Measurements from ENCODE around the gene COL9A1.

COL9A1 gene

DNA sequence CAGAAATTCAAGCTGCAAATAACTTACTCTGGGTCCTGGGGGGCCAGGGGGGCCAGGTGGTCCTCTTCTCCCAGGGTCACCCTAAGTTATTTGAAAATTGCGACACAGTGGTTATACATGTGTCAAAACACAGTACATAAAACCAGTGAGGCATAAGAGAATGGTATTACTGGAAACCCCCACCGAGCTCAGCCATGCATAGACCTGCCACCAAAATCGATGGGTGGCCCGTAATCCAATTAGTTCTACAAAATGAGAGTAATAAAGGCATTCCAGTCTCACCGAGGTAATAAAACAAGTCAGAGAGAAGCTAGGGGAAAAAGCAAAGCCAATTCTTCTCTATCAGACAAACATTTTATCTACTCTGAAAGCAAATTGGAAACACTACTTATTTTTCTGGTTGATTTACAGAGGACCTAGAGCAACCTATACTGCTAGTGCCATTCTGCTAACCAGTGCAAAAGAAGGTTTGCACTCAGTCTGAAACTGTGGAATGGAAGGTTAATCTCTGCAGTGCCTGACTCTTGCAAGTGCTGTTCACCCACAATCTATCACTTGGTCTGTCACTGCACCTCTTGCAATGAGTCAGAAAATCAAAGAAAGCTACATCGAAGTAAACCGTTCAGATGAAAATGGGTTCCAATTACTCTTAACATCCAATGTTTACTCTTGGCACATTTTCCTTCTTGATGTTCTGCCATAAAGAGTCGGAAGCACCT is 32.4 kb downstream of the COL9A1 start:
- no peaks in the 10 kb centered on the region for H3K4me1 Mint-ChIP-seq
- no peaks in the 10 kb centered on the region for H3K9me3 Mint-ChIP-seq
- H3K36me3 Mint-ChIP-seq = no peaks in the 10 kb centered on the region
- no peak overlapping the region for H3K27ac Mint-ChIP-seq
- DNase-seq (ENCODE audit: low spot score in 2 of 2) (no peak), ATAC-seq (no peak)
- H3K4me3 Mint-ChIP-seq = no peak overlapping the region

- H3K4me1 Mint-ChIP-seq = no peaks in the 10 kb centered on the region
- no peak overlapping the region for H3K4me3 Mint-ChIP-seq
- ATAC-seq (no peak), DNase-seq (ENCODE audit: low spot score in 2 of 2) (no peak)
- no peaks in the 10 kb centered on the region for H3K36me3 Mint-ChIP-seq
- H3K9me3 Mint-ChIP-seq = no peaks in the 10 kb centered on the region
- no peak overlapping the region for H3K27ac Mint-ChIP-seq
Measured at GRCh38 chr6:70266142-70266541, 36.7 kb downstream of the COL9A1 start.

GRCh38 chr6:70264306-70264705 is 38.6 kb downstream of the COL9A1 start:
- H3K4me3 Mint-ChIP-seq = no peak overlapping the region
- H3K4me1 Mint-ChIP-seq = no peaks in the 10 kb centered on the region
- no peak for DNase-seq (ENCODE audit: low spot score in 2 of 2)
- ATAC-seq = no peak
- H3K36me3 Mint-ChIP-seq = no peaks in the 10 kb centered on the region
- no peak overlapping the region for H3K27ac Mint-ChIP-seq
- H3K9me3 Mint-ChIP-seq = no peaks in the 10 kb centered on the region

- no peaks in the 10 kb centered on the region for H3K4me1 Mint-ChIP-seq
- DNase-seq (ENCODE audit: low spot score in 2 of 2) = no peak
- no peaks in the 10 kb centered on the region for H3K36me3 Mint-ChIP-seq
- H3K4me3 Mint-ChIP-seq = no peak overlapping the region
- H3K27ac Mint-ChIP-seq = no peak overlapping the region
- no peak for ATAC-seq
- H3K9me3 Mint-ChIP-seq = no peaks in the 10 kb centered on the region
Measured at GRCh38 chr6:70258483-70258882, 44.4 kb downstream of the COL9A1 start.

DNA sequence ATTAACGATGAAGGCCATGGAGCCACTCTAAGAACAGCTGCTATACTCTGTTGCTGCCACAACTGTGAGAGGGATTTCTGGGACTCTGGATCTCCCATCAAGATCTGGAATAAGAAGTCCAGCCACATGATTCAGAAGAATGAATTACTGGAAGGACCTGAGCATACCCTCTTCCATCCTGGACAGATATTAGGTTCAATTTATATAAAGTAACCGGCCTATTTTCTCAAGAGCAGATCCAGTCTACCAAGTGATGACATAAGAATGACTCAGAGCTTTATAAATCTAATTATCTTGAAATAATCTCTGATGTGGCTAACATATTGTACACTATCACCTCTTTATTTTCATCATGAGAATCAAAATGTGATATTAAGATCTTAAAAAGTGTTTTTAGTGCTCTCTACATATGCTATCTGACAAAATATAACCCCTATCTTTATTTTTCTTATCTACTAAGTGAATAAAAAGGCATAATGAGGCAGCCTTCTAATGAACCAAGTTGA is 45.1 kb downstream of the COL9A1 start:
- H3K27ac Mint-ChIP-seq = no peak overlapping the region
- H3K4me1 Mint-ChIP-seq = no peaks in the 10 kb centered on the region
- no peaks in the 10 kb centered on the region for H3K9me3 Mint-ChIP-seq
- no peak overlapping the region for H3K4me3 Mint-ChIP-seq
- no peaks in the 10 kb centered on the region for H3K36me3 Mint-ChIP-seq
- ATAC-seq = no peak
- DNase-seq (ENCODE audit: low spot score in 2 of 2) = no peak

GRCh38 chr6:70254784-70255183 is 48.1 kb downstream of the COL9A1 start:
- H3K36me3 Mint-ChIP-seq = no peaks in the 10 kb centered on the region
- no peak overlapping the region for H3K4me3 Mint-ChIP-seq
- no peak for ATAC-seq
- H3K27ac Mint-ChIP-seq = no peak overlapping the region
- H3K4me1 Mint-ChIP-seq = no peaks in the 10 kb centered on the region
- H3K9me3 Mint-ChIP-seq = no peaks in the 10 kb centered on the region
- DNase-seq (ENCODE audit: low spot score in 2 of 2) = no peak

GRCh38 chr6:70253923-70254322 is 49.0 kb downstream of the COL9A1 start:
- Mint-ChIP-seq H3K4me1 (no peaks in the 10 kb centered on the region), H3K36me3 (no peaks in the 10 kb centered on the region), H3K27ac (no peak overlapping the region), H3K9me3 (no peaks in the 10 kb centered on the region), H3K4me3 (no peak overlapping the region)
- DNase-seq (ENCODE audit: low spot score in 2 of 2) (no peak), ATAC-seq (no peak)

DNA sequence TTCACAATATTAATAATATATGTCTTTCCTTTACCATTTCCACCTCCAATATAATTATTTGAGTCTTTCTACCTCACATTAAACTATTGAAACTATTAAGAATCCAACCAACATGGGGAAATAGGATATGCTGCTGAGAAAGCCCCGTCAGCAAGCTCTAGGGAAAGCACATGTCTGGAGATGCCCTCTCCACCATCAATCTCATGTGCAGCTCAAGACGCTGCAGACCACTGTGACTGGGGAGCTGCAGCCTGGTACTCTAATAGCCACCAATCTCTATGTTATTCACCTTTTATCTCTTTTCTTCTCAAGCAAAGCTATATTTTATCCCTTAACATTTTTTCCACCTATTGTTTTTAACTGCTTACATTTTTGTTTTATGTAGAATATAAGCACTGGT is 50.3 kb downstream of the COL9A1 start:
- DNase-seq (ENCODE audit: low spot score in 2 of 2) (no peak), ATAC-seq (no peak)
- no peaks in the 10 kb centered on the region for H3K36me3 Mint-ChIP-seq
- no peak overlapping the region for H3K4me3 Mint-ChIP-seq
- no peak overlapping the region for H3K27ac Mint-ChIP-seq
- H3K4me1 Mint-ChIP-seq = no peaks in the 10 kb centered on the region
- no peaks in the 10 kb centered on the region for H3K9me3 Mint-ChIP-seq

GRCh38 chr6:70246118-70246517 is 56.8 kb downstream of the COL9A1 start:
- H3K4me1 Mint-ChIP-seq = no peaks in the 10 kb centered on the region
- DNase-seq (ENCODE audit: low spot score in 2 of 2) (no peak), ATAC-seq (no peak)
- no peak overlapping the region for H3K27ac Mint-ChIP-seq
- no peak overlapping the region for H3K4me3 Mint-ChIP-seq
- no peaks in the 10 kb centered on the region for H3K9me3 Mint-ChIP-seq
- no peaks in the 10 kb centered on the region for H3K36me3 Mint-ChIP-seq

DNA sequence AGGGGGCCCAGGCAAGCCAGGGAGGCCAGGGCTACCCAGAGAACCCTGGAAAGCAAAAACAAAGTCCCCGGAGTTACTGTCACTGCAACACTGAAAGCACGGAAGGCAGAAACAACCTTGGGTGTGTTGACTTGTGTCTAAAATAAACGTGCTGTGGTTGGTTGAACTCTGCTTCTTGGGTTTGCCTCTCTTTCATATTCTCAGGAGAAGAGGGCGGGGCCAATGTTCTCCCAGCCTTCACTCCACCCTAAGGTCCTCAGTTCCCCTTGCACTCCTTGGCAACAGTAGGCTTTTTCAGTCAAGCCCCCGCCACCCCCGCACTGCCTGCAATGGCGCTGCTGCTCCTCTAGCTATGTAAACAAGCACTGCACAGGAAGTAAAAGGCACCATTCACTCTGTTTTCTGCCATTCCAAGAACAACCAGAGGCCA is 60.9 kb downstream of the COL9A1 start:
- DNase-seq (ENCODE audit: low spot score in 2 of 2) (no peak), ATAC-seq (no peak)
- no peaks in the 10 kb centered on the region for H3K9me3 Mint-ChIP-seq
- H3K36me3 Mint-ChIP-seq = no peaks in the 10 kb centered on the region
- H3K4me3 Mint-ChIP-seq = no peak overlapping the region
- H3K4me1 Mint-ChIP-seq = no peaks in the 10 kb centered on the region
- no peak overlapping the region for H3K27ac Mint-ChIP-seq

GRCh38 chr6:70241031-70241430 is 61.9 kb downstream of the COL9A1 start:
- Mint-ChIP-seq H3K4me1 (no peaks in the 10 kb centered on the region), H3K36me3 (no peaks in the 10 kb centered on the region), H3K4me3 (no peak overlapping the region), H3K9me3 (no peaks in the 10 kb centered on the region), H3K27ac (no peak overlapping the region)
- DNase-seq (ENCODE audit: low spot score in 2 of 2) (no peak), ATAC-seq (no peak)

DNA sequence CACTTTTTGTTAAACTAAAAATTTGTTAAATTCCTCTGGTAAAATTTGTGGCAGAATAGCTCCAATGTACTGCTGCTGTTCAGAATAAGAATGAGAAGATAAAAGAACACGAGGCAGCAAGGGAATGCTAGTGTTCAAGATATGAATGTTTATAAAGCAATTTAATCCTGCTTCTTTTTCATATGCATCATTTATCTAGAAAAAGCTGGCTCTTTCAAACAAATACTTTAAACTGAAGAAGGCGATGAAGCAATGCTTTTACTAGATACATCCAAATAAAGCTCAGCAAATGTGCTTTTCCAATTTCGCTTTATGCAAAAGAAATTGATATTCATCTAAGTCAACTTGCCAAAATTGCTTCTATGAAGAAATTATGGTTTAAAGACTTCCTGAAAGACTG is 66.5 kb downstream of the COL9A1 start:
- Mint-ChIP-seq H3K4me3 (no peak overlapping the region), H3K27ac (no peak overlapping the region), H3K4me1 (no peaks in the 10 kb centered on the region), H3K36me3 (no peaks in the 10 kb centered on the region), H3K9me3 (no peaks in the 10 kb centered on the region)
- DNase-seq (ENCODE audit: low spot score in 2 of 2) (no peak), ATAC-seq (no peak)

GRCh38 chr6:70234561-70235236 is 68.2 kb downstream of the COL9A1 start:
- Mint-ChIP-seq H3K4me1 (no peaks in the 10 kb centered on the region), H3K36me3 (no peaks in the 10 kb centered on the region), H3K4me3 (no peak overlapping the region), H3K27ac (no peak overlapping the region), H3K9me3 (no peaks in the 10 kb centered on the region)
- DNase-seq (ENCODE audit: low spot score in 2 of 2) (no peak), ATAC-seq (peak; percentile 39)

- H3K36me3 Mint-ChIP-seq = no peaks in the 10 kb centered on the region
- no peak overlapping the region for H3K27ac Mint-ChIP-seq
- no peak overlapping the region for H3K4me3 Mint-ChIP-seq
- no peaks in the 10 kb centered on the region for H3K4me1 Mint-ChIP-seq
- ATAC-seq = no peak
- no peaks in the 10 kb centered on the region for H3K9me3 Mint-ChIP-seq
- DNase-seq (ENCODE audit: low spot score in 2 of 2) = no peak
Measured at GRCh38 chr6:70231311-70231710, 71.6 kb downstream of the COL9A1 start.

- no peaks in the 10 kb centered on the region for H3K36me3 Mint-ChIP-seq
- ATAC-seq (no peak), DNase-seq (ENCODE audit: low spot score in 2 of 2) (no peak)
- H3K4me1 Mint-ChIP-seq = no peaks in the 10 kb centered on the region
- no peak overlapping the region for H3K27ac Mint-ChIP-seq
- H3K9me3 Mint-ChIP-seq = no peaks in the 10 kb centered on the region
- H3K4me3 Mint-ChIP-seq = no peak overlapping the region
Measured at GRCh38 chr6:70225055-70225454, 77.8 kb downstream of the COL9A1 start.

DNA sequence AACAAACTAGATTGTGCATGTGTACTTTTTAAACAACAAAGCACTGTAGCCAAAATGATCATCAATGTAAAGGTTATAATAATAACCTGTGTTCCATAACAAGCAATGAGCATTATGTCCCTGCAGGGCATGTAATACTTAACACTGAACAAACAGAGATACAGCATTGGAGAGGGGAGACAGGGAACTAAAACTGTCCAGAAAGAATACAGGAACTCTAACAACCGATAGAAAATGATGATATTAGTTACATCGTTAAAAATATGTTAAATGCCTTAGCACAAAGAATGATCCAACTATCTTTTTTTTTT is 80.5 kb downstream of the COL9A1 start:
- H3K4me3 Mint-ChIP-seq = no peak overlapping the region
- DNase-seq (ENCODE audit: low spot score in 2 of 2) = no peak
- no peaks in the 10 kb centered on the region for H3K36me3 Mint-ChIP-seq
- H3K27ac Mint-ChIP-seq = no peak overlapping the region
- no peak for ATAC-seq
- H3K9me3 Mint-ChIP-seq = no peaks in the 10 kb centered on the region
- no peaks in the 10 kb centered on the region for H3K4me1 Mint-ChIP-seq

Measured in stimulated activated effector memory CD8-positive, alpha-beta T cell treated with anti-CD3 and anti-CD28 coated beads, Interleukin-12 subunit alpha, Interleukin-12 subunit beta, amount 100 ng/mL, for 72 hours (primary cell).